NK-92 treated with Interleukin-12 subunit alpha and Interleukin-12 subunit beta, amount 100 ng/mL, for 24 hours (cell line): ENCODE measurements around the gene DDX5.

Experiments
- DNase-seq: peaks from one replicate; lab custom pipeline; 2025; lab: John Stamatoyannopoulos, UW

The DDX5 gene

DNA sequence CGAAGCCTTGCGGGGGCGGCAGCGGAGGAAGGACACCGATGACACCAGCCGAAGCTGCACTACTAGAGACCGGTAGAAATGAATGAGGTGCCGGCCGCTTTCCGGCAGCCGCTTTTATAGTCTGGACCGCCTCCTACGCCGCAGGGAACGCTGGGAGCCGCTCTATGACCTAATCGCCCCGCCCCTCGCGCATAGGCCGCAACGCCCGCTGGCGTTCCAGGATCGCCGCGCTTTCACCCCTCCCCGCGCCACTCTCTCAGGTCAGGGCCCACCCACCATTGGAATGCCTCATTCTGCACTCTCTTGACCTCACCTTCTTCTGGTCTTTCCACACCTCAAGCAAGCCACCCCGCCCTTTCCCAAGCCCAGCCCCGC is at the start of gene DDX5:
Gene DDX5 (minus strand): TSS at position 89 of the 375 bp plus-strand sequence. CDS start 170 bp downstream, outside the sequence.
- DNase-seq, result peak; percentile 100

DNA sequence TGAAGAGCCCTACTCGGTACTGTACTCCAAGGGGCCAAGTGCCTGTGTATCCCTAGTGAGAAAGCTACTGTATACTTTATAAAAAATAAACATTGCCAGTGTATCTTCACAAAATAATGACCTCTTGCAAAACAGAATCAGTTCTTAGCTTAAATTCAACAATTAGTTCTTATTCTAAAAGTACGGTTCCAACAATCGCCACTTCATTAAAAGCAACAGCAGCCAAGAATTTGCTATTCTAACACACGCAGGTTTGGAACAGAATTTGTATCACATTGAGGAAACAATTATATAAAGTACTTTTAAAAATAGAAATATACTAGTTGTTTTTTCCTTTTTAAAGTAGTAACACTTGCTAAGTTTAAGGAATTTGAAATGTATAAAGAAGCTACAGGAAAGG is 49.2 kb upstream of the DDX5 start:
- DNase-seq, result no peak

DNA sequence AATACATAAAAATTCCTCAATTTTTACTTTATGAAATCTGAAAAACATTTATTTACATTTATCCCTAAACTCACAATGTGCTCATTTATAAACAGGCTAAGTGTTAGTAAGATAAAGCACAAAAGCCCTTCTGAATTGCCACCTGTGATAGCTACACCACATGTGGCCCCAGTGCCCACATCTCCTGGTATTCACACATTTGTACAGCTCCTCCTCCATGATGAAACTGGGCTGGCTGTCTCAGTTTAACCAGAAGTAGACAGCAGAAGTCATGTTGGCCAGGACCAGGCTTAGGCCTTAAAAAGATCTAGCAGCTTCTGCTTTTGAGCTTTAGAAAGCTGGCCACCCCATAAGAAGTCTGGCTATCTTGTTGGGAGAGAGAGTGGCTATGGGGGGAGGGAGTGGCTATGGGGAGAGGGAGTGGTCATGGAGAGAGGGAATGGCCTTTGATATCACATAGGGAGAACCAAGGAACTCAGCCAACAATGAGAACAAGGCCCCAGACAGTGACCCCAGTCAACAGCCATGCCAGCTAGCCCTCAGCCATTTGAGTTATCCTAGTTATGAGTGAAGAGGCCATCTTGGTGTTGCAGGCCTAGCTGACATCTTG is 48.0 kb upstream of the DDX5 start:
- DNase-seq, result no peak

DNA sequence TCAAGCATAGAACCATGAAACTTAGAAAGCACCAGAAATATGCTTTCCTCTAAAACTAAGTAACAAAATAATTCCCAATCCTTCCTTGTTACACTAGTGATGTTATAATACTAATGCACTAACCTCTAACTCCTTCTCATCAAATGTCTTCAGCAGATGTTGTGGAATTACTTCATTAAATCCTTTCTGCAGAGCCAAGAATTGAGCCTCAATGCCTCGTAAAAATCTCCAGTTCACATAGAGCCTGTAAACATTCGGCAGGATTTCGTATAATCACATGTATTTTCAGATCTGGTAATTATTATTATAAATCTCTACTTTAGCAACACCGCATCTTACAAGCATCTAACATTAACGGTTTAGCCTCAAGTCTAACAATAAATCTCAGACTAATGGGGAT is 45.4 kb upstream of the DDX5 start:
- no peak for DNase-seq

DNA sequence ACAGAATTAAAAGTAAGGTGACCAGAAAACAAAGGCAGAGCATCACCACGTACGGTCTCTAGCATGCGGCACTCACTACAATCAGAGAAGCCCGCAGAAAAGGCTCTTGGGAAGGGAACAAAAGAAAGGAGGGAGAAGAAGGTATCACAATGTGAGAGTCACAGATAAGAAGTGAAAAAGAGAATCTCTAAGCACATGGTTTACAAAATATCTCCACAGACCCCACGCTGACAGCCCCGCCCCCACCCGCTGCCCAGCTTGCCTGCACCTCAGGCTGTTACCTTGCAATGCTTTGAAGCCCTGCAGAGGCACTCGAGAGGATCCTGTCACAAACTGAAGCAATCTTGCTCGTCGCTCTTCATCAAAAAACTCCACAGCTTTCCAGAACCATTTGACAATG is 41.2 kb upstream of the DDX5 start:
- DNase-seq, result no peak

DNA sequence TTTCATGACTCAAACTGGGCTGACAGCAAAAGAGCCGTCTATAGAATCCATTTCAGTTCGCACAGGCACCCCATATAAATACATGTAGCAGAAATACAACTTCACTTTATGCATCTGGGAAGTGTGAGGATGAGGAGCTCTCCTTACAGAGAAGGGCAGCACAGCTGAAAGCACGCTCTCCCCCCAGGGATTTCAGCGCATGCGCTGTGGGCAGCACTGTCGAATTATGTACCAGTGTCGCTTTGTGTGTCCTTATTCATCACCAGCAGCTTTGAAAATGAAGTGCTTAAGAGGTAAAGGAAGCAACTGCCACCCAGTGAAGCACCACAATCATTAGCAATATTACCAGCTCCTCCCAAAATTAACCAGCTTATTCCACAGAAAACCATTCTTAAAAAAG is 40.6 kb upstream of the DDX5 start:
- DNase-seq, result no peak

DNA sequence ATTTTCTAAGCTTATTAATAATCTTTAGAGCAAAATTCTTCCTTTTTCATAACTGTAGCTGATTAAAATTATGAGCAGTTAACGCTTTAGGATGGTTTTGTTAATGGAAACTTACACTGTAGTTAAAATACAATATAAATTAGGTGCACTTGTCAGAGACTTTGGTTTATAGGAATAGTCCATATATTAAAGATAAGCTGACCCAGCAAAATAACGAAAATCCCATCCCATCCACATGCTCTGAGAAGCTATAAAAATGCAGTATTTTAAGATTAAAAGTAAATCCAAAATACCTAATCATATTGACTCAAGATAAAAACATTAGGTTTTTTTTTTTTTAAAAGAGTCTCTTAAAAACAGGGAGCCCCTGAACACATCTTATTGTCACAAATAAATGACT is 38.7 kb upstream of the DDX5 start:
- no peak for DNase-seq

DNA sequence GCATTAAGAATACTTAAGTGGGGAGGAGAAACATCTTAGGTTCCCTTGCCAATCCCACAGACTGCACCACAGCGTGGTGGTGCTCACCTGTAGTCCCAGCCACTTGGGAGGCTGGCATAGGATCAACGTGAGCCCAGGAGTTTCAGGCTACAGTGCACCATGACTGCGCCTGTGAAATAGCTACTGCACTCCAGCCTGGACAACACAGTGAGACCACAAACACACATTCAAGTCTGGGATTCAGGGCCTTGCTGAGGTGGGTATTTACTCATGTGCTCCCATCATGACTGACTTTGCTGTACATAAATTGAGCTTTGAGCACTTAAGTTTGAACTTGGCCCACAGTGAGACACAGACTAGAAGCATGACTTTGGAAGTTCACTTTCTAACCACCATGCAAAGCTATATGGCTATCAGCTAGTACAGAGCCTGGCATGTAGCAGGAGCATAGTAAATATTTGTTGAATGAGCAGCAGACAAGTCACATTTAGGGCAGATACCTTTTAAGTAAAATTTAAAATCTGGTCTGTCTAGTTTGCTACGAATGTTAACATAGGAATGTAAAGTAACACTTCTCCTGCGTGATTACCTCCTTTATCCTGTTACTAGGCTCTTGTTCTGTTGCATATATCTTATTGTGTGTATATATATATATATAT is 34.2 kb upstream of the DDX5 start:
- no peak for DNase-seq

DNA sequence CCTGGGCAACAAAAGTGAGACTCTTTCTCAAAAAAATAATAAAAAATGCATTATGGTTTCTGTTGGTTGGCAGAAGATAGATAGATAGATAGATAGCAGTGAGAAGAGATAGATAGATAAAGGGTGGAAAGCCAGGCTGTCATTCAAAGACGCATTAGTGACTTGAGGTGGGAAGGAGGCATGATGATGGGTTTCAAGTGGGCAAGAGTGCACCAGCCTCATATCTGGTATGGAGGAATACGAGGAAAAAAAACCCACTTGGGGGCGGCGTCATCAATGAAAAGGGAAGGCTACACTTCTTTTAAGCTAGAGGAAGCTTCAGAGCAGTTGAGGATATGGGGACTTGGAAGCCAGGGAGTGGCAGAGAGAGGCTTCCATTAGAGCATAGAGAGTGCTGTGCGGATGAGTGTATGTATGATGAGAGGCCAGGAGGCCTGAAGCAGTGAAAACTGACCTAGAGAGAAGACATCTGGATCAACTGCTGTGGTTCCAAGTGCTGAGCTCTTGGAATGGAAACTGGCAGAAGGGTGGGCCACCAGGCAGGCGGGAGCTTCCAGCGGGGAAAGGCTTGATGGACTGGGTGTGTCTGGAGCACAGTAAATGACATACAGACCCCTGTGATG is 32.5 kb upstream of the DDX5 start:
- no peak for DNase-seq

DNA sequence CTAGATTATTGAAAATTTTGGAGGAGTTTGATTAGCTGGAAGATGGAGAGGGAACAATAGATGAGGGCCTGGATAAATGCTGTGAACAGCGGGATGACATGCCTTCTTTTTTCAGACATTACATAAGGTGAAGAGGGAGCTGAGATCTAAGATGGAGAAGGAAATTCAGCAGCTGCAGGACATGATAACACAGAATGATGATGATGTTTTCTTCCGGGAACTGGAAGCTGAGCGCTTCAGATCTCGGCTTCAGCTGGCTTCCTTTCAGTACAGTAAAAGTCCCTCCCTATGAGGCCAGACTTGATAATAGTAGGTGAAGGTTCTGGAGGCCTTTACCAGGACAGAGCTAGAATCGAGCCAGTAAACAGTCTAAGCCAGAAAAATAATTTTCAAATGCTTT is 31.4 kb upstream of the DDX5 start:
- DNase-seq, result no peak

DNA sequence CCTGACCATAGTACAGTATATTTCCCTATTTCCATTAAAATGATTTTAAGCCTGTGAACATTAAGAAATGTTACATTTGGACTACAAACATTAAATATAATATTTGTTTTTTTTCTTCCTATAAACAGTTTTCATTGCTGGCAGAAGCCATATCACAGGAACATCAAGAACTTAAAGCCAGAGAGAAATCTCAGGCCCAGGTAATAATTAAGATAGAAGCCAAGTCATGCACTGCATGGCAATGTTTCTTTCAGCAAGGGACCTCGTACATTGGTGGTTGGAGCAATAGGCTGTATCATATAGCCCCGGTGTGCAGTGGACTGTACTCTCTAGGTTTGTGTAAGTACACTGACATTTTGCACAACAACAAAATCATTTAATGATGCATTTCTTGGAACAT is 30.8 kb upstream of the DDX5 start:
- DNase-seq, result no peak

DNA sequence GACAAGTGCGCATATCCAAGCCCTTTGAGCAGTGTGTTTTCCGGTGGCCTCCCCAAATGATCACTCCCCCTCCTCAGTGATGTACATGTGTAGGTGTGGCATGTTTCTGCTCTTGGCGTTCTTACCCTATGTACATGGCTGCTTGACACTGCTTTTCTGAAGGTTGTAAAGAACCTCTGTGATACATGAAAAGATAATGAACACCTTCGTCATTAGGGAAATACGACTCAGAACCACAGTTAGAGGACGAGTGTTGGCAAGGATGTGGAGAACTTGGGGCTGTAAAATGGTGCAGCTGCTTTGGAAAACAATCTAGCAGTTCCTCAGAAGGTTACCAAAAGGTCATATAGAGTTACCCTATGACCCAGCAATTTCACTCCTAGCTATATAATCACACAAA is 29.3 kb upstream of the DDX5 start:
- no peak for DNase-seq

DNA sequence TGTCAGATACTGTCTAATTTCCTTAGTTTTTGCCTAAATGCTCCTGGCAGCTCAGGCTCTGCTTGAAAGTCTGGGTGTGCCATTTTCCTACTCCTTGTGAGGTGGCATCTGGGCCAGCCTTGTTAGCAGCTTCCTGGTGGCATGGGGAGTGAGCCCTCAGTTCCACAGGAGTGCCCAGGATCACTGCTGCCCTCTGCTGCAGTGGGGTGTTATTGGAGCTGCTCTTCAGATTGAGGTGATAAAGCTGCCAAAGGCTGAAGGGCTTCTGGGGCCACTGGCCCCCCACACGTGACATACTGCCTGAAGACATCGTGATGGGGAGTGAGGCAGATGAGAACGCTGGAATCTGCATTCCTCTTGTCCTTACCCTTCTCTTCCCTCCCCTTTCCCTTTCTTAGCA is 28.1 kb upstream of the DDX5 start:
- no peak for DNase-seq

DNA sequence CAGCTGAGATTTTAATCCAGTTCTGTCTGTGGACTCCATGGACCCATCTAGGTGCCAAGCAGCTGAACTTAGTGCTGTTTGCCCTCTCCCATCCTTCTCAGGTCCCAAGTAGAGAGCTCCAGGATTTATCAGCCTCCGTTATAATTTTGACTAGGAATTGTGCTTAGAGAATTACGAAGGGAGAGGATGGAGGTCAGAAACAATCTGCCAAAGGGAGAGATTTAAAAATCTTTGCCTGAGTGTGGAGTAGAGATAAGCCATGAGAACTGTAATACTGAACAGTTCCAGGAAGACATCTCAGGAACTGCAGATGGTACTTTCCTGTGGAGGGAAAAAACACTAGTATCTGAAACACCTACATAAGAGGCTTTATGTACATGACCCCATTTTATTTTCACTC is 27.7 kb upstream of the DDX5 start:
- no peak for DNase-seq

DNA sequence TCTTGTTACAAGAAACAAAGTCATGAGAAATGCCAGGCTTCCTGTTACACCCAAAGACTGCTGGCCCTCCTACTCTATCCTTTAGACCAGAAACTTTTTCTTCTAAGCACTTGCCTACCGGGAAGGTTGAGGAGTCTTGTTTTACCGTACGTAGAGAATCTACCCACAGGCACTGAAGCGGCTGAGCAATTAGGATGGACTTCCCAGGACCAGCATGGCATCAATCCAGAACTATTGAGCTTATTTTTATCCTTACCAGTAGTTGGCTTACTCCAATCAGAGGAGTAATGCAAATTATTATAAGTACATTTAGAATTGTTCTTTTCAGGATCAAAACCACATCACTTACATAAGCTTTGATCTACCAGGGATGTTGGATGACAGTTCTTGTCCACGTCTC is 26.3 kb upstream of the DDX5 start:
- DNase-seq, result no peak

DNA sequence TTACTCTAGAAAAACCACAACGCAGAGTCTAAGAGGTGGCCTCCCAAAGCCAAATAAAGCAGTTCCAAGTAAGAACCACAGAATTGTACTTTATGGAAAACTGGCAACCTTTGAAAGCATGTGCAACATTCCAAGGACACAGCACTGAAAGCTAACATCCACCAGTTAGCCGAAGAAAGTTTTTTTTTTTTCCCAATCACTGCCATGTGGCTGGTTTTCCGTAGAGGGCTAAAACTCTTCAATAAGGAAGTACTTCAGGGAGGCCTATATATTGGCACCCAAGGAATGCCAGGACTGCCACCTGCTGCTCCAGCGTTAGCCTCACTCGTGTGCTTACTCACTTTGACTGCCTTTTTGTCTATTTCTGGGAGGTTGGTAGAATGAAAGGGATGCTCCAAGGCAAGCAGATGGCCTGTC is 25.9 kb upstream of the DDX5 start:
- DNase-seq, result no peak

DNA sequence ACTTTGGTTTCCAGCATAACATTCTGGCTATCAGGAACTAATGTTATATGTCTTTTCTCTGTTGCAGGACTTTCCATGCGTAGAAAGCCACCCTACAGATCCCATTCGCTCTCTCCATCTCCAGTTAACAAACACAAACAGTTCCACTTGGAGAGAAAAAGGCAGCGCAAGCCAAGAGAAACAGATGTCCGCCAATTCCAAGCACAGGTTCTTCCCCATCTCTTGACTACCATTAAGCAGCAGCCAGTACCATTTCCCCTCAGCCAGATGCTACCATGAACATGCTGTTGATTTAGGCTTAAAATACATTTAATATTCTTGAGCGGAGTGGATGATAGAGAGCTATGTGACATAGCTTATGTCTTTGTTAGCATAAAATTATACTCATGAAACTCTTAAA is 23.1 kb upstream of the DDX5 start:
- no peak for DNase-seq

DNA sequence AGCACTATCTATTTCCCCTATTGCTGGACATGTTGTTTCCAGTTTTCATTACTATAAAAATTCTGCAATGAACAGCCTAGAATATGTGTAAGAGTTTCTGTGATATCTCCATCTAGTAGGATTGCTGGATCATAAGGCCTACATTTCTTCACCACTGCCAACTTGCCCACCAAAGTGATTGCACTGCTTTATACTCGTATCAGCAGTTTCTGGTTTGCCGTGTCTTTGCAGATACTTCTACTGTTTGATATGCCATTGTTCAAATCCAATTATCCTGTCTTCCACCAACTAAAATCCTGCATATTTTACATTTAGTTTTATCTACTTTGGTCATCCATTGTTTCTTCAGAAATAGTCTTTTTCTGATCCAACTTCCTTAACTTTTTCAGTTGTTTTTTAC is 21.8 kb upstream of the DDX5 start:
- no peak for DNase-seq

DNA sequence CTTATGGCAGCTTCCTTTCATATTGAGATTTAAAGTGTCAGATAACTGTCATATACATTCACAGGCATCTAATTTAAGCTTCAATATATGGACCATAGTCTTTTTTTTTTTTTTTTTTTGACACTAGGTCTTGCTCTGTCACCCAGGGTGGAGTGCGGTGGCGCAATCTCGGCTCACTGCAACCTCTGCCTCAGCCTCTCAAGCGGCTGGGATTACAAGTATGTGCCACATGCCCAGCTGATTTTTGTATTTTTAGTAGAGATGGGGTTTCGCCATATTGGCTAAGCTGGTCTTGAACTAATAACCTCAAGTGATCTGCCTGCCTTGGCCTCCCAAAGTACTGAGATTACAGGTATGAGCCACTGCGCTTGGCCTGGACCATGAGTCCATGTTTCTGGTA is 14.3 kb upstream of the DDX5 start:
- no peak for DNase-seq

DNA sequence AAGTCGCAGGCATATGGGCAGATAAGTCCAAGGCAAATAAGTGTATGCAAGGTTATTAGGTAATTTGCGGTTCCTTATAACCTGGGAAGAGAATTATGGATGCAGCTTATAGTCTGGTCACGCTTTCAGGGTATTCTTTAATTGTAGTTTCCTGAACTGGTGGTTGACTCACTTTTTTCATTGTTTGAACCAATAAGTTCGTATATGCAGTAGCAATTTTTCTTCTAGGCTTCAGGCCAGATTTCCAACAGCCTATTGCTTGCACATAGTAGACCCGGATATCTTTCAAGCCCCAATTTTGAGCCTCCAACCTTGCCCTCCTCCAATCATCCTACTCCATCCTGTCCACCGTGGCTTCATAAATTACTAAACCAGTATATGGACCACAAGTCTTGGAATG is 13.5 kb upstream of the DDX5 start:
- no peak for DNase-seq

DNA sequence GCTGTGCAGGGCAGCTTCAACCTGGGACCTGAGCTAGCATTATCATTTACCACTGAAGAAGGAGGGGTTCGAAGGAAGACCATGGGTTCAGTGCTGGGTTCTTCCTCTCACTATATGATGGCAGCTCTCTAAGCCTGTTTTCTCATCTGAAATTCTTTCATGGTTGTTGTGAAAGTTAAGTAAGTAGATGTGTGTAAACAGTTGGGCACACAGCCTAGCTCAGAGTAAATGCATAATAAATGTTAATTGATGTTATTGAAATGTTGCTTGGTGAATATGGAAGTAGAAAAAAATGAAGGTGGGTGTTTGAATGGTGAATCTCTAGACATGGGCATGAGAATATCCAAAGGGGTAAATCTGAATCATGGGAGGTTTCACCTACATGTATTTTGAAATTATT is 9.7 kb upstream of the DDX5 start:
- DNase-seq, result no peak

DNA sequence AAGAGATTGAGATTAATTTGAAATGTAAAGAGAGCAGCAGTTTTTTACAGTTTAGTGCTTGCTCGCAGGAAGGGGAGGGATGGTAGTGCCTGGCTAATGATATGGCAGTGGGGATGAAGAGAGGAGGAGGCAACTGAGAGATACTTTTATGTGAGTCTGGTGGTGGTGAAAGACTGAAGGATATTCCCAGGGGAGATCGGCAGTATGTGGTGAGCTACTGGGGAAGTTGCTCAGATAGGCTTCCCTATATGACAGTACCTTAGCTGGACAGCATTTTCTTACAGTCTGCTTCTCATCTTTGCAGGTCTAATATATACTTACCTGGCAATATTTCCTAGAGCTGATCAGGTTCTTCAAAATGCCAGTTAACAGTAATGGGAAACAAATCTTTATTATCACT is 9.3 kb upstream of the DDX5 start:
- DNase-seq, result no peak

DNA sequence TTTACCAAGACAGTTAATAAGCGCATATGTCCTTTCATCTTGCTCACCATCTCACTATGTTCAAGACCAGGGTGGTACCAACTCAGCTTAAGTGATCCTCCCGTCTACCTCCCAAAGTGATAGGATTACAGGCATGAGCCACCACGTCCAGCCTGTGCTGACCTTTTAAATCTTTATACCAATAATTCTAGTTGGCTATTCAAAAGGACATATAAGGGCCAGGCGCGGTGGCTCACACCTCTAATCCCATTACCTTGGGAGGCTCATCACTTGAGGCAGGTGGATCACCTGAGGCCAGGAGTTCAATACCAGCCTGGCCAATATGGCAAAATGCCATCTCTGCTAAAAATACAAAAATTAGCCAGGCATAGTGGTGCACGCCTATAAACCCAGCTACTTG is 3.1 kb upstream of the DDX5 start:
- DNase-seq, result no peak

DNA sequence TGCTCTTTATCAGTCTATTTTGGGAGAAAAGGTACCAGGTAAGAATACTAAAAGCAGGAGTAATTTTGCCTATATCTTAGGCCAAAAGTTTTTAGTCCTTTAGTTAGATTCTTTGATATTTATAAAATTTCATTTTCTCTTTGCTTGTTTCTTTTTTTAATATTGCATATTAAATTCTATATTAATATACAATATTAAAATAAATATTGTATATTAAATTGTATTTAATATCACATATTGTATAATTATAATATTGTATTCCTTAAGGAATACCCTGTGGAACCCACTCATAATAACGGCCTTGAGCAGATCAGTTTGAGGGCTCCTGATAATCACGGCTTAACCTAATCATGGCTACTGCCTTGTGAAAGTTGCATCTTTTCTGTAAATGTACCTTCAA is 2.6 kb upstream of the DDX5 start:
- no peak for DNase-seq
